T-helper 1 cell (primary cell): ENCODE results near the gene RGCC.

Experiments used
- DNase-seq, 5 donors: peaks; one replicate each; pipeline ENCODE4 v3.0.0-alpha.2; 2012 to 2020

The RGCC gene

DNA sequence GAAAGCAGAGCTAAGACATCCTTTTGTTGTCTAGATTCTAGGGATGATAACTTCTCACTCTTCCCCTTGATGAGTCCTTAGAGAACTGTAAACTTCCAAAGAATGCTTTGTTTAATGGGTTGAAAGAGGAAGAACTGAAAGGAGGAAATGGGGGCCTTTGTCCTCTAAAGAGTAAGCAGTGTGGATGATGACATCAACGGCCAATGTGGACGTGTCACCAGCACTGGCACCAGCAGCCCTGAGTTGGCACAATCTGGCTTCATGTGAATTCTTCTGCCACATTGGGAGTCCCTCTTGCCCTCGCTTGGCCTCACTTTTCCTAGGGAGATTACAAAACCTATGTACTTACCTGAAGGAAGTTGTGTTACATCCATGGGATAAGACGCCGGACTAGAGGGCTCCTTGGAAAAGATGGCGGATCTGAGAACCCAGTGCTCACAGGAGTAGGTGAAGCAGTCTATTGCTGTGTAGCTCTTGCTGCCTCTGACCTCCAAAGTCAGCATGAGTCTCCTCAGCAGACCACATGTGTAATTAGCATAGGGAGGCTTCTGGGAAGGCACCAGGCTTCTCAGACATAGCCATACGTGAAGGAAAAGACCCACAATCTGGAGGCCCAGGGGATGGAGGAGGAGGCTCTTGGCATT, 62.8 kb downstream of the RGCC start:
- DNase-seq = no peak
